Transverse colon (tissue), 3 donors: ENCODE results near the gene AP2A1.

Experiments used
- CTCF ChIP-seq, 5 experiments: fragments of 200-600 bp in 3 of 5; fragments of 450-650 bp in 2 of 5; sonication (generic) in 3 of 5; IDR thresholded peaks; 1 replicate in 2 of 5; 2 replicates in 3 of 5; pipeline ENCODE4 v1.5.1; 2016 to 2017; ENCODE audit warnings: antibody characterized with exemption in 5 of 5, inconsistent platforms in 3 of 5, mild to moderate bottlenecking in 2 of 5, moderate library complexity in 1 of 5
- POLR2A ChIP-seq: fragments of 450-650 bp; IDR thresholded peaks from one replicate; pipeline ENCODE4 v1.6.1; 2016; ENCODE audit warnings: antibody characterized with exemption, mild to moderate bottlenecking, moderate library complexity

GRCh38 chr19:49854378-49855263 is 87.8 kb downstream of the AP2A1 start:
- no peak for TF ChIP-seq CTCF (IDR thresholded peaks at IDR 0.05)
- no peak for TF ChIP-seq POLR2A
